8988T (cell line): ENCODE data around the gene PEX14.

Source experiments
- DNase-seq: peaks from one replicate; pipeline ENCODE4 v3.0.0; 2011

Gene PEX14

DNA sequence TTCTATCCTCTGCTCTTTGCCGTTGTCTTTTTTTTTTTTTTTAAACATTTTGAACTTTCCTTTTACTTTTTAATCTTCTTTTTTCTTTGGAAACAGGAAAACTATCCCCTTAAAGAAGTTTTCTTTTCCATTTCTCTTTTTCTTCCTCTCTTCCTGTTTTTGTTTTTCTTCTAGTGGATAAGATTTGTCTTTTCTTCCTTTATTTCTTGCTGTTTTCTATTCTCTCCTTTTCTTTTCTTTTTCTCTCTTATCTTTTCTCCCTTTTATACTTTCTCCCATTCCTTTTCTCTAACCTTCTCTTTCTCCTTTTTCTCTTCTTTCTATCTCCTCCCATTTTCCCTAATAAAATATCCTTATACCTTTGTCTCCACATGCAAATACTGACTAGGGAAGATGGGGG lies 46.2 kb downstream of the PEX14 start:
- no peak for DNase-seq

DNA sequence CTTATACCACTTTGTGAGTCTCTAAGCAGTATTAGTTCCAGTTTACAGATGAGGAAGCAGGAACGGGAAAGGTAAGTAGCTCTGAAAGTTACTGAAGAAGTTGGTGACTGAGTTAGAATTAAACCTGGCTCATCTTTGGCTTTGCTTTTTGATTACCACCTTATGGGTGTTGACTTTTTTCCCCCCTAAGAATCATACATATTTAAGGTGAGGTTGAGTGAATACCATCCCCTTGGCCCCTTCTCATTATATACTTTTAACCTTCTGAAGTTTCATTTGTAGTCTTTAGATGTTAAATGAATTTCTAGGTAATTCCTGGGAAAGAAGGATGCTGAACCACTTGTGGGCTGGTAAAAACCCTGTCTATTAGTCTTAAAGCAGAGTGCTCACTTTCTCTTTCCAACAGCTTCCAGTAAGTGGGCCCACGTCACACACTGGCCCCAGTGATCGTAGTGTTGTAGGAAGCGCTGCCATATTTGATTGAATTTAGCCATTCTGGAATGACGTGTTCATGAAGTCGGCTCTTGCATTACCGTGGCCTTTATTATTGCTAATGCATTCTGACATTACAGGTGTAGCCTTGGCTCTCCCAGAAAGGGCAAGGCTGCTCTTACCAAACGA lies 46.9 kb downstream of the PEX14 start:
- DNase-seq, result no peak

DNA sequence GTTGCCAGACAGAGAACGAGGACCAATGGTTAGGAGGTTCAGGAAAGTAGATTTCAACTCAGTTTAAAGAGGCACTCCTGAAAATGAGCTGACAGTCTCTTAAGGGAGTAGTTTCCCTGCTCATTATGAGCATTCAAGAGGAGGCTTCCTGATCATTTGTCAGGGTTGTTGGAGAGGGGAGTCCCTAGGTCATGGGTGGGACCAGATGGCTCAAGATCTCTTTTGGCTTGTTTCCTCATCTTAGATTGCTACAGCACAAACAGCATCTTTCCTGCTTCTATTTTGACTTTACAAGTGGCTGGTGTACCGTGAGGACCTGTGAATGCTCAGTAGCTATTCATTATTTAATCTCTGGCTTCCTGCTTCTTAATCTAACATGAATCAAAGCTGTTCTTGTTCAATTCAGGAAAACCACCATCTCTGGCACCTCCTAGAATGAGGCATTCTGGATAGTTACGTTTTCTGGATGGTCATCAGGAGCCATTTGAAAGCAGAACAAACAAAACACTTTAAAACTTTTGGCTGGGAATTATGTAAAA lies 47.6 kb downstream of the PEX14 start:
- DNase-seq, result no peak

DNA sequence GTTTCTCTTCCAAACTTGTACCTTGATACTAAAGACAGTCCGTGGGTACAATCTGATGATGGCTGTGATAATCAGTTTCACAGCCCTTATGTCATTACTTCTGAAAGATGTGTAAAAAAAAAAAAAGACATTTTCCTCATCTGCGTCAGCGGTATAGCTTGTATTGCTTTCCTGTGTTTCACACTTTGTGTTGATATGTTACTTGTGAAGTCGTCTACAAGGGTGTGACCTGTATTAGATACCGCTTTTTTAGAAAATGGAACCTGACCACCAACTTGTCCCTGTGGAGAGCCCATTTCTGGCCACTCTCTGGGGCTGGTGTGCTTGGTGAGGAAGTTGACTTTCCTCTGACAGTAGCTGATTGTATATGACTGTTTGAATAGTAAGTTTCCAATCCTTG lies 50.5 kb downstream of the PEX14 start:
- no peak for DNase-seq

DNA sequence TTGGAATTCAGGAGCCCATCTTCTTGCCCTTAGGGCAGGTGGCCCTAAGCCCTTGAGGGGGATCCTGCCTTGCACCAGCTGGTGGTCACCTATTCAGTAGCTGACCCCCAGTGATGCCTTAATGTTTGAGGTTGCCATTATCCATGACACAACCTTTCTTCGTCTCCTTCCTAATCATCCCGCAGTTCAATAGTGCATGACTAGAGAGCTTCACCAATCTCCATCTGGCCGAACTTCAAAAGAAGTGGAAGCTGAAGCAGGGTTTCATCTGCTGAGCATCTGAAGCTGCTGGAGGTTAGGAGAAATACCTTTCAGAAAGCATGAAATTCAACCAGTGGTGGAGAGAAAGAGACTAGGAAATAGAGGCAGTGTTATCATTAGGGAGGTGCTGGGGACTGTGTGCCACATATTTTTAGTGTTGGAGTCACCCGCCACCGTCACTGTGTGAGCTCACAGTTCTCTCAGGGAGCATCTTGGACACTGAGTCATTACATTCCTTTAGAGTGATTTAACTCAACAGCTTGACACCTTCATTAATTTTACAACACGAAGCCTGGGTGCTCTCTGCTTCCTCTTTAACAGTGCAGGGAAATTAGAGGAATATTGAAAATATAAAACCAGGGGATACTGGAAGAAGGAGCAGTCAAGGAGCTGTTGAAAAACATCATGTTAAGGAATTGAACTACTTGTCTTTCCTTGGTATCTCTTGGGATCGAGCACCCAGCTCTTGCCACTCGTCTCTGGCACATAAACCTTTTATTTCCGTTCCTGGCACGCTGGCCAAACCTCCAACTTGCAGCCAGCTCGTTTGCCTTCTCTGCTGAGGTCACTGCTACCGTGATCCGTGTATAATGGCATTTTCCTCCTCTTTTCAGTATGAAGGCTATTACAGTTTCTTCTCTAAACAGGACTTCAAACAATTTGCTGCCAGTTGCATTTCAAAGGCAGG lies 53.6 kb downstream of the PEX14 start:
- DNase-seq, result no peak

DNA sequence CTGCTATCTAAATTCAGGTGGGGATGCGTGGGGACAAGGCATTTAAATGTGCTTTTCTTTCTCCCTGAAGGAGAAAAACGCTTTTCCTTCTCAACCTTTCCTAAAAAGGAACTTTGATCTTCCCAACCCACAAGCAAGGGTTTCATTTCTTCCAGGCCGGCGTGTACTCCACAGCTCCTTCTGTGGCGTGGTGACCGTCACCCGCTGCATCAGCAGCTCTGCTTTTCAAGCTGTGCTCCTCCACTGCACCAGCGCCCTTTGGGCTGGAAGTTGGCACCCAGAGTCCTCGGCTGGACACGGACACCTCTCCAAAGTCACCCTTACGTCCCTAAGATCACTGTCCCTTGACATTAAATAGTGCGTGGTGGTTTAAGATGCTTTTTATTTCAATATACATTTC lies 54.3 kb downstream of the PEX14 start:
- DNase-seq, result no peak

DNA sequence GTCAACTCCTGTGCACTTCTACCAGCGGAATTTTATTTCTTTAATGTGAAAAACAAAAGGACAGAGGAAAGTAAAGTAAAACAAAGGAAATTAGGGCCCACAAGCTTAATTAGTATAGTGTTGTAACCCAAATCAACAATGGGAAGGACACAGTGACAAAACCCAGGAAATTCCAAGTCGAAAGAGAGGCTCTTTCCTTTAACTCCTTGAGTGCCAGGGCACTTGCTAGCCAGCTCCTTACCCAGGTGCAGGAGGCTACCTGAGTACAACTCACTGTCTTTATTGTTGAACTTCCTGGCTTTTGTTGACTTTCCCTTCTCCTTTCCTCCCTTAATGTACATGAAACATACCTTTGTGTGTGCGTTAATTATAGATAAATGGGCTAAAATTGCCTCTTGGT lies 55.0 kb downstream of the PEX14 start:
- DNase-seq, result no peak

DNA sequence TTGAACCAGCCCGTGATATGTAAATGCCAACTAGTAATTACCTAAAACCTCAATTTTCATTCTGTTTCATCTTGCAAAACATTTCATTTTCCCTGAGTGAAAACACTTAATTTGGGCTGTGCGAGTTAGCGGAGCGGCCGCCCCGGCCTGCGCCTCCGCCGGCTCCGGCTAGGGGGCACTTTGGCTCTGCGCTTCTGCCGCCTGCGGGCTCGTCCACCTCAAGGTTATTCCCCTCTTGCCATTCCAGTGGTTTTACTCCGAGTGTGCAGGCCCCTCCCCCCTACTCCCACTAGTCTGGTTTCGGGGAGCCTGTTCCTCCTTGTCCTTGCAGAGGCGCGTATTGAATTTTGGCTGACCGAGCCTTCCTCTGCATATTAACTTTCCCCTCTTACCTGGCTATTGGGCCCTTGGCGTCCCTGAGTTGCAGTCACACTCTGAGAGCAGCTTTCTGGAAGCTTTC lies 55.6 kb downstream of the PEX14 start:
- DNase-seq, result peak; percentile 35

DNA sequence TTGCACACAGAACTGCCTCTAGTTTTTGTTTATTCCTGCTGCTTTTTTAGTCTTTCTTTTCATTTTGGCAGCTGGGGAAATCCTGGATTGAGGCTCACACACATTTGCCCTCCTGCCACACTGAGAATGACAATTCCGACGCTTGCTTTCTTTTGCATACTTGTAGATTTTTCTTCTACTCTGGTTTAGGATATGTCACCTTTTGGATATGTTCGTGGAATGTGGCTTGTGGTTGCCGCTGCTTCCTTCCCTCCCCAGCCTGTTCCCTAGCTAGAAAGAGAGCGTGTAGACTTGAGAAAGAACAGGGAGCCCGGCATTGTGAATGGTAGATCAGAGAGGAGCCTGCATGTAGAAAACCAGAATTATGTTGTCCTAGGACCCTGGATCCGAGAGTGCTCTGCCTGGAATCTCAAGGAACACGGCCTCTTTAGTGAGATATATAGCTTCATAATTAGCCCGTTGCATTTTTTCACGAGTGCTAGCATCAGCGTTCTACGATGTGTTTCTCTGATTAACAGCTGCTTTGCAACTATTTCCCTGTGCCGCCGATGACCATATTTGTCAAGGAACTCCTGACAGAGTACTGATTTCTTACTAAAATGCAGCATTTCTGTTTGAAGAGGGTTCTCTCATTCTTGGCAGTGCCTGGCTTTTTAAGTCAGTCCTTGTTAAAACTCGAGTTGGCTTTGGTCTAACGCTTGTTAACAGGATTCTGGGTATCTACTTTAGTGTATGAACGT lies 56.2 kb downstream of the PEX14 start:
- DNase-seq, result no peak

DNA sequence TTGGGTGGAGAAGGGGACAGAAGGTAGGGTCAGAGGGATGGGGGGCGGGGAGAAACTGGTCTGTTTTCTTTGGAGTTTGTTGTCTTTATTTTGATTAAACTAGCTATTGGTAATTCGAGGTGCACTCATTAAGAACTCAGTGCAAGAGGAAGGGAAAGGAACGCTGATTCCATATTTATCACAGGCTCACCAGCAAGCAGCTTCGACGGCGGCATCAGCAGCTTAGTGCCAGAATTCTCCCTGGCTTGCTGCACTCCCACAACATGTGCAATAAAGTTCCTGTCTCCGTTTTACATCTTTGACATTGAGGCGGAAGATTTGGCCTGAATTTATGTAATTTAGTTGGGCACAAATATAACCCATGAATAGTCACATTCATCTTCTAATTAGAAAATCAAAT lies 57.6 kb downstream of the PEX14 start:
- no peak for DNase-seq

DNA sequence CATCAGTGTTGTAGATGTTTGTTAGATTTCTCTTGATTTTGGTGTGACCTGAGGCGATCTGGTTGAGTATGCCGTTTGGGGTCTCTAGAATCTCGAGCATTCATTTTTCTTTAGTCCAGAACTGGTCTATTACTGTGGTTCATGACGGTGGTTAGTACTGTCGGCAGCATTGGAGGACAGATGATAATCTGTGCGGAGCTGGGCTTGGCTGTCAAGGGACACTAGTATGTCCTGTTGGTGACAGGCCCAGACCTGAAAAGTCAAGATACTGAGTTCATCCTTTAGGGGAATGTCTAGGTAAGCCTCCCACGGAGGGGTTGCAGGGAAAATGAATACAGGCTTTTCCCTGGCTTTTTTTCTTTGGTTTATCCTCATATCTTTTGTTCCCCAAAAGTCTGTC lies 59.8 kb downstream of the PEX14 start:
- DNase-seq, result no peak

DNA sequence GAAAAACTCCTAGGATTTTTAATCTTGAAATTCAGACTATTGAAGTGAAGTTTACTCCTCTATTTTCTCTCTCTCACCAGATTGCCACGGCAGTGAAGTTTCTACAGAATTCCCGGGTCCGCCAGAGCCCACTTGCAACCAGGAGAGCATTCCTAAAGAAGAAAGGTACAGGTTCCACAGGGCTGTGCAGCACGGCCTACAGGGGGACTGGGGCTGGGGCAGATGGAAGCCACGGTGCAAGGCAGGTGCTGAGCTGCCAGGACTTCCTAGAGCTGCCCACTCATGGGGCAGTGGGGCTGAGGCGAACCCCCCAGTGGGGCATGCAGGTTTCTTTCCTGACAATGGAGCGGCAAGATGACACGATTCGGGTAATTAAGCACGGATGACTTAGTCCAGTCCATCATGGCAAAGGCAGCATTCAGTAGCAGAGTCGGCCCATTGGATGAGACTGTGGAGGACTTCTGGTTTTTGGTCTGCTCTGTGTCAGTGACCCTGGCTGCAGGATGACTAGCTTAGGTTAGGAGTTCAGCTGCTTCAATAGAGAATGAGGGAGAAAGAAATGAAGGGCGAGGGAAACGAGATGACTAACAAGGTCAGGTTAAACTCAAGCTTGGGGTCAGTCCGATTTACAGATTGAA lies 61.5 kb downstream of the PEX14 start:
- no peak for DNase-seq

DNA sequence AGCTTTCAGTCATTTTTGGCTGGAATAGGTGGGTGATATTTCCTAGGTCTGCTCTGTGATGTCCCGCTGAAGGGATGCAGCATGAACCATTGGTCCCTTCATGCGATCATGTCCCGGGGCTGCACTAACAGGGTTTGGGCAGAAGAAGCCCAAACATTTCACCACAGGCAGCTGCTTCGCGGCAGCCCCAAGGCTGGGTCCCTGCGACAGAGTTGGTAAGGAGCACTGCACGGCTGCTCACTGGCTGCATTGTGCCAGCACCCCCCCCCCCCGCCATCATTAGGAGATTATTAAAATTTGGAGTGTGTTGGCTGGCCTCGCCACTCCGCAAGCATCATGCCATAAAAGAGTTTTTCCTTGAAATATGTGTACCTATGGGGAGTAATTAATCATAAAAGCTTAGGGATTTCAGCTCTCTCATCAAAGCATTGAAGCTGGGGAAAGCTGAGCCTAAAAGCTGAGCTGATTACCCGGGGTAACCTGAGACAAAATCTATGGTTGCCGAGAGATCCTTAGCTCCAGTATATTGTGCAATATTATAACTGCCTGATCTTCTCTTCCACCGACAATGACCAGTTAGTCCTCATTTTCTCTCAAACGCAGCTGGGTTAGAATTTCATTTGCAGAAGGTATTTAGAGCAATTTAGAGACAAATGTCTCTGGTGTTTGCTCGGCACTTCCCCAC lies 62.5 kb downstream of the PEX14 start:
- DNase-seq, result no peak

DNA sequence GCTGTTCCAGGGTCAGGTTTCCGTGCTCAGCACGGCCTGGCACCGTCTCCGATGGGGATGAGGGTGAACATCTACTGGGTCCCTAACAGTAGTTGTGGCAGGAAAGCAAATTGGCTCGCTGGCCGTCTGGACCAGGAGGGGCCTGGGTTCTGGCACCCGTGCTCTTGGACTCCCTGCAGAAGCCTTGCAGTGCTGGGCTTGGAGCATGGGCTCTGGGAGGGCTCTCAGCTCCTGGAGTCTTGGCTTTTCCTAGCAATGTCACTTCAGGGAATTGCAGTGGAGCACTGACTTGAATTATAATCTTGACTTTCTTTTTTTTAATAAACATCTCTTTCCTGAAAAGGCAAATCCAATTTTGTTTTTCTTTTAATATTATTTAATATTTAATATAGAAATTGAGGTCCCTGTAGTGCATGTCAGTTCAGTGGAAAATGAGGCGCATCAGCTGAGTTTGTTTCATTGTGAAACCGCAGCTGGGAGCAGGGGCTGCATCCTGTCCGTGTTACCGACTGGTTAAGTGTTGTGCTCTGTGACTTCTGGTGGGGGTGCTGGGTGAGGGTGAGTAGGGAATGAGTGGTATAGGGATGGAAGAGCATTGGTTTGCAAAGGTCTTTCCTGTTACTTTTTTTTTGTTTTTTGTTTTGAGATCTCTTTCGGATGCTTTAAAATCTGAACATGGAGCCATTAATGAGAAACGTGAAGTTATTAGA lies 64.1 kb downstream of the PEX14 start:
- DNase-seq, result no peak

DNA sequence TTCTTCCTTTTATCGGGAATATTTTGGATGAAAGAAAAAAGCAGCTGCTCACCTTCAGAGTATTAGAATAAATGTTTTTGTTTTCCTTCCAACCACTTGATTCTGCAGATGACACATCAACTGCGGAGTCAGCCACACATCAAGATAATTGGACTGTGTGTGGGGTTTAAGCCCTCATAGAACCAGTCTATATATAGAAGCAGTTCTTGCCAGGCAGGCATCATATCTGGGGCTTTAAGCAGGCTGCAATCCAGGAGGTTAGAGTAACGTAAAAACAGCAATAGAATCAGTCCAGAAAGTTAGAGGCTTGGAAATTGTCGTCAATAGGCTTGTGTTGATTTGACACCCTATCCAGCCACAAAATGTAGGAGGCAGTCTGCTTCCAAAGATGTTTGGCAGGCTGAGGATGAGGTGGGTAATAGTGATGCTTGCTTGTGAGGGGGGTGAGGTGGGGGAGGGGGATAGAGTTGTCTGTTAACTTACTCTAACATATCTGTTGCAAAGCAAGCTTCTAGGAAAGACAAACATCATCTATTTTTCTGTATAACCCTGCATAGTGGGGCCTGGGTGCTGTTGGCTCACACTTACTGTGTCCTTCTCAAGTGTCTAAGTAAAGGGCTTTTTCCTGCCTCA lies 64.8 kb downstream of the PEX14 start:
- no peak for DNase-seq

DNA sequence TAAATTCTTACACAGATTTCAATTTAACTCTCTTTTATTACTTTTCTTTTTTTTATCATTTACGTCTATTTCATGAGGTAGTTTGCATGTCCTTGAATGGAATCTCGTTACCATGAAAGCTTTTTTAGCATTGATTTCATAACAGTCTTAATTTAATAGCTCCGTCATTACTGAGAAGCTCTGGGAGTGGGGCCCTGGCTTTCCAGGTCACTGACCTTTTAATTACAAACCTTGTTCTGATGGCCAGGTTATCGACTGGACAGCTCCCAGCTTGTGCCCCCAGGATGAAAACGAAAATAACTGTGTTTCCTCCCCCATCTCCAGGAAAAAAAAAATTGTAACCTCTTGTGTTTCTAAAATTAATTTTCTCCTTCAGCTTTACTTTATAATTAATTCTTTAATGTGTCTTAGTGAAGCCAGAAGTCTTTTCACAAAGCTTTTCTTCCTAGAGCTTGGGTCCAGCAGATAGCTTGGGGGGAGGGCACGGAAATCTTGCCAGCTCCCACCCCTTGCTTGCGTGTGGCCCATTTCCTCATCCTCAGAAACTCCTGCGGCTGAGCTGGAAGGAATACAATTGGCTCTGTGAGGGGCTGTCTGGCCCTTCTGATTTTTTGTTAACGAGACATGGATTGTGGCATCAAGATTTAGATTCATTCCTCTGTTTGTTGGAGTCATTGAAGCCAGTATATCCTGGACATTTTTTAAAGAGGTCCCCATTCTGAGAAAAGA lies 65.7 kb downstream of the PEX14 start:
- DNase-seq, result no peak

DNA sequence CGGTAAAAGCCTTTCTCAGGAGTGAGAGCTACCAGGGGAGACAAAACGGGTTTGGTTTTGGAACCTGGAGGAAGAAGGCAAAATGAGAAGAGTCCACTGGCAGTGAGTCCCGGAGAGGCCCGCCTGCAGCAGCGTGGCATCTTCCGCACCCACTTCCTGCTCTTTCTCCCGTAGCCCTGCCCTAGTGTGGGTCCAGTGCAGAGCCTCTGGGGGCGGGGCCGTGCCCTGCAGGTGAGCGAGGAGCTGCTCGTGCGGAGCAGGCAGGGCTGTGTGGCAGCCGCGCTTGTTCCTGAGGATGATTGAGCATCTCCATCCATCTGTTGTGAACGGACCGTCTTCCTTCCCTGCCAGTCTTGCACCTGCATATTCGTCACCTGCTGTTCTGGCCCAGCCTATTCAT lies 66.5 kb downstream of the PEX14 start:
- no peak for DNase-seq

DNA sequence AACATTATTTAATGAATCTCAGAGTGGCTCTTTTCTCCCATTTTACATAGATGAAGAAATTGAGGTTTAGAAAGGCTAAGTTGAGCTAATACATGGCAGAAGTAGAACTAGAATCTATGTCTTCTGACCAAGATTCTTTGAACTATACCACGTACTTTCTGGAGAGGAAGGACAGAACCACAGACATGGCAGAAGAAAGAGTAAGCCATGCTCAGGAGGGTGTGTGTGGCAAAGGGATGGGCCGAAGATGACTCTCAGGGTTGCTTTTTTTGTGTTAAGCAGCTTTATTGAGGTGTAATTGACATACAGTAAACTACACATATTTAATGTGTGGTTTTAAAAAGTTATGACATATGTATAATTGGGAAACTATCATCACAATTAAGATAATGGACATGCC lies 69.5 kb downstream of the PEX14 start:
- DNase-seq, result no peak

DNA sequence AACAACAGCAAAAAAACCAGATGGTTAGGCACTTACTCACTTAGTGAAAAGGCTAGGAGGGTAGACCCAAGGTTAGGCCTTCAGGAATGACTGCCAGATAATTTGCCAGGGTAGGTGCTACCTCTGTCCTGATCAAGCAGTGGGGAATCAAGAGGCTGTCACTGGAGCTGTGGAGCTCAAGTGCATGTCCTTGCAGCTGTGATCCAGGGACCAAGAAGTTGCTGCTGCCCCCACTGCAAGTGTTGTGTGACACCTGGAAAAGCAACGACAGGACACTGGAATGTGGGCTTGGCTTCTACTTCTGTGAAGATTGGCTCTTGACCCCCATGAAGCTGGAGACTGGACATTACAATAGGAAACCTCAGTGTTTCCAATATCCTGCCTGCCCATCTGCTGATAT lies 72.1 kb downstream of the PEX14 start:
- no peak for DNase-seq

DNA sequence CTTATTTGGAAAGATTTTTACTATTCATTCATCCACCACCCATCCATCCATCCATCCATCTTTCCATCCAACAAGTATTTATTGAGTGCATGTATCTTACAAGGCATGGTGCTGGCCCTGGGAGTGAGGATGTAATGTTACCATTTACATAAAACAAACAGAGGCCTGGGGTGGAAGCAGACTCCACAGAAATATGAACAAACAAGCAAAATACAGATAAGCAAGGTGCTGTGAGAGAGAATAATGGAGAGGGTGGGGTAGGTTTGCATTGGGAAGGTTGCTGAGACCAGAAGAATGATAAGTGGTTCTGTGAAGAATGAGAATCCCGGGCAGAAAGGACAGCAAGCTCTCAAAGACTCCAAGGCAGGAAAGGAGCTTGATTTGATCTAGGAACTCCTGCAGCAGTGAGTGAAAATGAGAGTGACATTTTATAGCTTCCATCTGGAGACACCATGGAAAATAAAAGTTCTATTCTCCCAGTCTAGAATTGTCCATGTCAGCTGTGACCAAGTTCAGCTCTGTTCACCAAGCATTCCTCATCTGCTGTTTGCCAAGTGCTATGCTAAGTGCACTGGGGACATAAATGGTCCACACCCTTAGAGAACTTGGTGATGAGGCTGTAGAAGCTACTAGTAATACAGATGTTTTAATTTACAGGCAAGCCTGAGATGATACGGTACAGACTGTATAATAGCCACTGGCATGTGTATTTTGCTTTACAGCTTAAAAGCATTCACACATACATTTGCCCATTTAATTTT lies 75.3 kb downstream of the PEX14 start:
- no peak for DNase-seq
